NCI-H82 treated with DMSO at 0.1 percent for 48 hours (cell line): ENCODE data around the gene GALC.

ENCODE experiments used
- DNase-seq: peaks from one replicate; lab custom pipeline; 2025; ENCODE audit not compliant: unreplicated experiment; lab: John Stamatoyannopoulos, UW

GALC gene

DNA sequence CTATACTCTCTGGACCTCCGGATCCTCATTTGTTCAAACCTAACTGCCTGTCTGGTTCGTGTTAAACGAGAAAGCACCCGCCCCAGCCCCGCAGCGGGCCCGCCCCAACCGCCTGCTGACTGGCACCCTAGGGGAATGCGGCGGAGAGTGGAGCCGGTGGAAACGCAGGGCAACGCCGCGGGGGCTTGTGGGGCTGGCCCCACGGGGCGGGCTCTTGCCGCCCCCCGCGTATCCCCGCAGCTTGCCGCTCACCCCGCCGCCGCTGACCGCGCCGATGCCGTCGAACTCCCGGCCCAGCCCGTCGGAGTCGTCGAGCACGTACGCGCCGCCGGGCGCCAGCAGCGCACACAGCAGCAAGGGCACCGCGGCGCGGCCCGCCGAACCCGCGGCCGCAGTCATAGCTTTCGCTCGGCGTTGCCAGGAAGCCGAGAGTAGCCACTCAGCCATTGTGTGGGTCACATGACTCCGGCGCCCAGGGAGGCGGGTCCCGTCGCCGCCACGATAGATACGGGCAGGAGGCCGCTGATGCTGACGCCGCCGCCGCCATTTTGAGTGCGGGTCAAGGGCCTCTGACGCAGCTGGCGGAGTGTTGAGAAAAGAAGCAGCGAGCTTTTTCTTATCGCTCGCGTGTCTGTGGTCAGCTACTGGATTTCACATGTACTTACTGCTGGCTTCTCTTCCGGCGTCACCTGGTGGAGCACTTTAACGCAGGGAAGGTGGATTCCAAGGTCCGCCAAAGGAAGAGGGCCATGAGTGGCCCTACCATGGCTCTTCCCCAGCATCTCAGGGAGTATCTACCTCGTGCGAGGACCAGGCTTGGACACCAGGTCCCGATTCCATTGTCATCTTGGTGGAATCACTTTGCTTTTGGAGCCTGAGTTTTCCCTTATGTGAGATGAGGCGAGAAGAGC lies at the start of gene GALC:
TSS of gene GALC (minus strand) at position 465 of the 911 bp plus-strand sequence. CDS start at position 447, 18 bp downstream.
- peak; percentile 12 for DNase-seq

DNA sequence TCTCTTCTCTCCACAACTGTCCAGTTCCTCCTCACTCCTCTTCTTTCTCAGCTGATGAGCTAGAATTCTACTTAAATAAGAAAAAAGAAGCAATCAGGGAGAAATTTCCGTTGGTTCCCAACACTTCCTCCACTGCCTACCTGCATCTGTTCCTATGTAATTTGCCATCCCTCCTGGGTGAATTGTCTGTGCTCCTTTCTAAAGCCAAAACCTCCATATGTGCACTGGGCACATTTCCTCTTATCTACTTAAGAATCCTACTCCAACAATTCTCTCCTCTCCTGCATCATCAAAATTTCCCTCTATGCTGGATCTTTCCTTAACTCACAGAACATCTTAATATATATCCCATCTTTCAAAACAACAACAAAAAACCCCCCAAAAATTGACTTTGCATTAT lies 47.2 kb upstream of the GALC start:
- no peak for DNase-seq

DNA sequence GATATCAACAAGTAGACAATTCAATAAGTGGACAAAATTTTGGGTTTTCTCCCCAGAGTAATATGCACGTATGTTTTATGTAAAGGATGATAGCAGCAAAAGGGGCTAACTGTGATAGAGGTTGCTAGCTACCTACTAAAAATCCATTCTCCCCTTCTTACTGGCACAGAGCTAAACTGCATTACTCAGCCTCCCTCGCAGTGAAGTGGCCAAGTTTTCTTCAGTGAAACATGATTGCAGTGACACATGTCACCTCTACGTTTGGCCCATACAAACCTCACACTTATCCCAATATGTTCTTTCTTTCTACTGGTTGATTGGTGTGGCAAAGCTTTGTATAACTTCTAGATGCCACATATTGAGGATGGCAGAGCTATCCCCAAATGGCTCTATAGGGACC lies 46.2 kb upstream of the GALC start:
- no peak for DNase-seq

DNA sequence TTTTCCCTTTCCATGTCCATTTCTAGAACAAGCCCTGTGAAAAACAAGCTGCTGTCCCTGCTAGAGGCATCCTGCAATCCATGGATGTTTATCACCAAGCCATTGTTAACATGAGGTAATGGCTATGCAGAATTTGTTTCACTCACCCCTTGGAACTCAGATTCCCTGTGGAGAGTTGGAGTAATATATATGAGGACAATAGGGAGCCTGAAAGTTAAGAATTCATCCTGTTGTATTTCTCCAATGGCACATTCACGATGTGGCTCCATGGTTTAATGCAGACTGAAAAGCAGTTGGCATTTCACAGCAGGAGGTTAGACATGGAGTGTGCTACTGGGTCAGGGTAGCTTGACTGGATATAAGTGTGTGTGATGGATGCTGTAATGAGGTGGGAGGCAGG lies 44.3 kb upstream of the GALC start:
- no peak for DNase-seq

GRCh38 chr14:88036422-88036821 lies 43.4 kb upstream of the GALC start:
- no peak for DNase-seq

DNA sequence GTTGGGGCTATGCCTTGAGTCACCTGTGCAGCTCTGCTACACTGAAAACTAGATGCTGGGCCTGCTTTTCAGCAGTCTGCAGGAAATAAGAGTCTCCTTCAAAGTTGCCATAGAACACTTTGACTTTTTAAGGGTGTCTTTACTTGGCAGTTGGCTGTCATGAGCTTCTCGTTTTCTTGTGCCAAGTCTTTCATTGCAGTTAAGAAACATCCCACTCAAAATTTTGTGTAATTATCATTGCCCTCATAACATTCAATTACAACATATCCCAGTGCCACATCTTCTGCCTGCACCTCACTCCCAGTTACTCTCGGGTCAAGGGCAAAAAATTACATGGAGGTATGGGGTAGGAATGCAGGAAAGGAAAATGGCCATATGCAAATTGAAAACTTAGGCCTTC lies 41.1 kb upstream of the GALC start:
- DNase-seq: no peak

- no peak for DNase-seq
Observed at GRCh38 chr14:88032373-88032772, 39.4 kb upstream of the GALC start.

GRCh38 chr14:88030892-88031291 lies 37.9 kb upstream of the GALC start:
- DNase-seq: no peak

DNA sequence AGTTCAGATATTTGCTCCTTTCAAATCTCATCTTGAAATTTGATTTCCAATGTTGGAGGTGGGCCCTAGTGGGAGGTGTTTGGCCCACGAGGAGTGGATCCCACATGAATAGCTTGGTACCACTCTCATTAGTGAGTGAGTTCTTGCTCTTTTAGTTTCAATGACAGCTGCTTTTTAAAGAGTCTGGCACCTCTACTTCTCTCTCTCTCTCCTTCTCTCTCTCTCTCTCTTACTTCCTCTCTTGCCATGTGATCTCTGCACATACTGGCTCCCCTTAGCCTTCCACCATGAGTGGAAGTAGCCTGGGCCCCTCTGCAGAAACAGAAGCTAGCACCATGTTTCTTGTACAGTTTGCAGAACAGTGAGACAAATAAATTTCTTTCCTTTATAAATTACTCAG lies 37.1 kb upstream of the GALC start:
- DNase-seq: no peak

- DNase-seq: no peak
Observed at GRCh38 chr14:88029500-88029899, 36.5 kb upstream of the GALC start.

- no peak for DNase-seq
Observed at GRCh38 chr14:88026890-88027289, 33.9 kb upstream of the GALC start.

DNA sequence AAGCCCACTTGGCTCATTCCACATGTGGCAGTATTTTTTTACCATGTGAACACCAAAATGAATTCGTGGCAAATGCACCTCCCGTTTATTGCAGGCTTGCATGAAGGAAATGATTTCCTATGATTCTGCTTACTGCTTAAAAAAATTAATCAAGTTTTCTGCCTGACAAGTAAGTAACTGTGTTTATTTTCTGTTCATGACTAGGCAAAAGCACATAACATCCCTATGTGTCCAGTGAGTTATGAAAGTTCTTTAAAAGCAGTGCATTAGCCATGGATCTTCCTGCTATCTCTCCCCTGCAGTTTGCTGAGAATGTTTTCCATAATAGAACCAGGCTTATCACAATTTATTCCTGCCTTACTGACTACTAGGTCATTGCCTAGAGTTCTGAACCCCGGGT lies 32.3 kb upstream of the GALC start:
- DNase-seq: no peak

GRCh38 chr14:88024252-88025086 lies 31.5 kb upstream of the GALC start:
- peak; percentile 74 for DNase-seq

DNA sequence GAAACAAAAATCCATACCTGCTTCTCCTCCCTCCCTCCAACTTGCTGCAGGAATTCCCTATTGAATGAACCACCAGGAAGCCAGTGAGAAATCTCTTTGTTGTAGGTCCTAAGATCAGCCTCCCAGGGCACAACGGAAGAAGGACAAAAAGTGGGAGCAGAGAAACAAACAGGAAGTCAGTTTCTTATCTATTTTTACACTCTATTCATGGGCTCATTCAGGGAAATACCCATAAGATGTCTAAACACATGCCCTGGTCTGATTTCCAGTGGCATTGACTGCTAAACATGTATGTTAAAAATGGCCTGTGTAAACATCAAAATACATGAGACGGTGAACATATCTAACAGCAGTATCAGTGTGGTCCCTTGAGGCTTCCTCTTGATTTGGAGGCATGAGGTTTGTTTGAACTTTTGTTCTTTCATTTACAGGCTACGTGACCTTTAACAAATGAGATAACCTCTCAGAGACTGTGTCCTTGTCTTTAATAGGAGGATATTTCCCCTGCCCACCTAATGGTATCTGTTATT lies 30.7 kb upstream of the GALC start:
- no peak for DNase-seq

- no peak for DNase-seq
Observed at GRCh38 chr14:88017535-88017934, 24.6 kb upstream of the GALC start.

GRCh38 chr14:88016768-88017167 lies 23.8 kb upstream of the GALC start:
- no peak for DNase-seq

- peak; percentile 62 for DNase-seq
Observed at GRCh38 chr14:88013750-88014349, 20.9 kb upstream of the GALC start.

- DNase-seq: no peak
Observed at GRCh38 chr14:88012495-88012894, 19.5 kb upstream of the GALC start.

DNA sequence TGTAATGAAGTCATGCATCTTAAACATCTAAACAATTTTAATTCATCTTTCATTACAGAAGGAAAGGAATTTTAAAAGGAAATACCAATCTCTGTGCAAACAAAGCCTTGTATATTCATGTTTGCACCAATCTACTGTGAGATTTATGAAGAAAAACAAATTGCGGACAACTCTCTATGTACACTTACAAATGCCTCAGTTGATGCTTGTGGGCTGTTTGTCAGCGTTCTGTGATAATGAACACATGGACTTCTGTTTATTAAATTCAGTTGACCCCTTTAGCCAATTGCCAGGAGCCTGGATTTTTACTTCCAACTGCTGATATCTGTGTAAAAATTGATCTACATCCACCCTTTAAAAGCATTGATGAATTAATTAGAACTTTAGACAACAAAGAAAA lies 17.3 kb upstream of the GALC start:
- no peak for DNase-seq

GRCh38 chr14:88009486-88009885 lies 16.5 kb upstream of the GALC start:
- no peak for DNase-seq

DNA sequence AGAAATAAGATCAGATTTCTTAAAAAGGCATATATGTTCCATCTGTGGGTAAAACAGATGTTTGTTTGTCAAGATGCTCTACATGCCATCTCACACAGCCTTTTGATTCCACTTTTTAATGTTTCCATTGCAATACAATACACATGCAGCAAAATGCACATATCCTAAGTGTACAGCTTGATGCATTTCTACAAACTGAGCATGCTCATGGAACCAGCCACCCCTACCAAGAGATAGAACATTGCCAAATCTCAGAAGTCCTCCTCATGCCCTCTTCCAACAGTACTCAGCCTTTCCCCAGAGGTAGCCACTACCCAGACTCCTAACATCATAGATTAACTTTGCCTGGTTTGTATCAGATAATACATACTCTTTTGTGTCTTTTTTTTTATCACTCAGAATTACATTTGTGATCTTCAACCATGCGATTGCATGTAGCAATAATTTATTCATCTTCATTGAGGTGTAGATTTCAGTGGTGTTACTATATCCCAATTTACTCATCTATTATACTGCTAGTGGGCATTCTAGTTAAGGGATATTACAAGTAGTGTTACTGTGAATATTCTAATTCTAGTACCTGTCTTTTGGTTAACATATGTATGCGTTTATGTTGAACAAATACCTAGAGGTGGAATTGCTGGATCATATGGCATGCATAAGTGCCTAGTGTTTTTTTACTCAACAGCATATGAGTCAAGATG lies 15.2 kb upstream of the GALC start:
- DNase-seq: no peak
